Dermis blood vessel endothelial cell (primary cell): ENCODE data around the gene SCN1B. TPM values are rescaled to one million over a fixed set of nuclear protein-coding genes. Genes with fewer than 3 reads are reported as not detected.
A peak's percentile ranks its signal among the peaks of the same experiment; 100 is the strongest.
"Not testable (repeated sequence)": the region's sequence is repeated elsewhere in the genome, so short reads cannot be mapped to it uniquely, and the experiment has no call there.

Experiments used
- DNase-seq: peaks from one replicate; pipeline ENCODE4 v3.0.0; 2010
- total RNA-seq: library from RNA; depleted of rRNA; stranded (reverse); fragments of >200 nt; gene quantifications from 2 replicates; pipeline ENCODE4 v1.2.3, GENCODE V29; 2014

SCN1B gene
- 6.5 and 15.9 TPM in 2 replicates for total RNA-seq

DNA sequence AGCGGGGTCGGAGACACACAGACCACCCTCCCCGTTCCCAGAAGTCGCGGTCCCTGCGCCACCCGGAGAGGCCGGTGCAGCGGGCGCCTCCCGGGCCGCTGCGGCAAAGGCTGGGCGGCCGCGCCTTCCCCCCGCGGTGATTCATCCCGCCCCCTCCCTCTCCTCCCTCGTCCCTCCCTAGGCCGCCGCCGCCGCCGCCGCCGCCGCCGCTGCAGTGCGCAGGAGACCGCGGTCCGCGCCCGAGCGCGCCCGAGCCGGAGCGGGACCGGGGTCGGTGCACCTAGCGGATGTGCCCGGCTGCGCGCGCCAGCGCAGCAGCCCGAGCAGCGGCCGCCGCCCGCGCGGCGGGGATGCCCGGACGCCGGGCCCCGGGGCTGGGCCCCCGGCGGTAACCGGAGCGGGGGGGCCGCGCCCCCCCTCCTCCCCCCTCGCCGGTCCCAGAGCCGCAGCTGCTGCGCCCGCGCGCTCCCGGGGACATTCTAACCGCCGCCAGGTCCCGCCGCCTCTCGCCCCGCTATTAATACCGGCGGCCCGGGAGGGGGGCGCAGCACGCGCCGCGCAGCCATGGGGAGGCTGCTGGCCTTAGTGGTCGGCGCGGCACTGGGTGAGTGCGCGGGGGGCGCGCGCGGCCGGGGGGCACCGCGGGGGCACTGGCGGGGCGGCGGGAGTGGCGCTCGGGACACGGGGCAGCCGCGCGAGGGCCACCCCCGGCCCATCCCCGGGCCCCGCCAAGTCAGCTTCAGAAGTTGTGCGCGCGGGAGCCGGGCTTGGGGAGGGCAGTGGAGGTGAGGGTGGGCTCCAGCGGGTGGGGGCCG lies at the start of gene SCN1B:
Gene SCN1B (plus strand): TSS at position 214 of the 815 bp plus-strand sequence. CDS start 351 bp downstream, at position 565.
- DNase-seq, result peak; percentile 73

DNA sequence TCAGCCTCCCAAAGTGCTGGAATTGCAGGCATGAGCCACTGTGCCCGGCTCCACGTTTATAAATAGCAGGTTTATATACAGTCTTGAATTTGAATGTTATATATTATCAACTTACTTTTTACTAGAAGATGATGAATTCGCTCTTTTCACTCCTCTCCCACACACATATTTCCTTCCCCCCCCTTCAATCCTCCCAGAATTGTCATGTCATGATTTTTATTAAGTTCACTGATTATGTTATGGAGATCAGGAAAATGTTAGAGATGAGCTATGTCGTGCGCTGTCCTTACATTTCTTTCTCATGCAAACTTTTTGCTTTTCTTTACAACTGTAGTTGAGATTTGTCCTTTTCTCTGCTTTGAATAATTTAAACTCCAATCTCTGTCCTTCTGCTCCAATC lies 48.0 kb upstream of the SCN1B start:
- DNase-seq, result no peak

GRCh38 chr19:34983786-34984185 lies 46.5 kb upstream of the SCN1B start:
- DNase-seq, result no peak

GRCh38 chr19:34984287-34984686 lies 46.0 kb upstream of the SCN1B start:
- no peak for DNase-seq

DNA sequence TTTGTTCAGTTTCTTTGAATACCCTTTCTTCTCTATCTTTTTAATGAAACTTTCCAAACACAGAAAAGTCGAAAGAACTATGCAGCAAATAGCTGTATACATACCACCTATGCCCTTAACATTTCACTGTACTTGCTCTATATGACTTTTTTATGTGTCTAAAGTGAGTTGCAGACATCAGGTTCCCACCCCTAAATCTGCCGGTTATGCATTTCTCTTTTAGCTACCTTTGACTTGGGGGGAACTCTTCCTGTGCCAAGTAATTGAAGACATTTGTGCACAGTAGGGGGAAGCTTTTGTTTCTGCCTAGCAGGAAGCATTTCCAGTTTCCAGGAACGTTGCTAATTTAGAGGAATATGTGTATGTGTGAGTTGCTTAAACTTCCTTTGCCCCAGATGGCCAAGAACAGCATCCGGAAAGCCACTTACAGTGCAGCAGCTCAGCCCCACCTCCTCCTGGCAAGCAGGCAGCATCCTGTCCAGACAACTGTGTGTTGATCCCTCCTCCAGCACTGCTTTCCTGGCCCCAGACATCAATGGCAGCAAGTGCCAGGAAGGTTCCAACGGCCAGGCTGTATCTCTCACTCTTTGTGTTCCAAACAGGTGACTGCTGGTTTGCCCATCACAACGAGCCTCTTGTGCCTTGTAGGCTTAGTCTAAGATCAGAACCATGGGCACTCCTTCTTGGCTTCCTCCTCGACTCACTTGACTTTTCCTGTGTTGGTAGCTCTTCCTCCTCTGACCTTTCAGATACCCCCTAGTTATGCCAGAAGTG lies 44.8 kb upstream of the SCN1B start:
- peak; percentile 90 for DNase-seq

DNA sequence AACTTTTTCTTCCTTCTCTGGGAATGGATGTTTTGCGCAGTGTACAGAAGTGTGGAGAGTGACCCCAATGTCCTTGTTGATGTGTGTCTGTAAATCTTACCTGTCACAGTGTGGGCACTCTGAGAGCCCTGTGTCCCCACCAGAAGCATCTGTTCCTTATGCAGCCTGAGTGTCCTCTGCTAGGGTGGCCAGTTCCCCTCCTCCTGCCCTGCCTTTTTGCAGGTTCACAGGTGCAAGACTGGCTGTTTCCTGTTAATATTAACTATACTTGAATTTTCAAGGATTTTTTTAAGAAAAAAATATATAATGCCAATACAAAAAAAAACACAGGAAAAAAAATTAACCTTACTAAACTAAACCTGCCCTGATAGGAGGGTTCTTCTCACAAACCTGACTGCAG lies 42.2 kb upstream of the SCN1B start:
- no peak for DNase-seq

DNA sequence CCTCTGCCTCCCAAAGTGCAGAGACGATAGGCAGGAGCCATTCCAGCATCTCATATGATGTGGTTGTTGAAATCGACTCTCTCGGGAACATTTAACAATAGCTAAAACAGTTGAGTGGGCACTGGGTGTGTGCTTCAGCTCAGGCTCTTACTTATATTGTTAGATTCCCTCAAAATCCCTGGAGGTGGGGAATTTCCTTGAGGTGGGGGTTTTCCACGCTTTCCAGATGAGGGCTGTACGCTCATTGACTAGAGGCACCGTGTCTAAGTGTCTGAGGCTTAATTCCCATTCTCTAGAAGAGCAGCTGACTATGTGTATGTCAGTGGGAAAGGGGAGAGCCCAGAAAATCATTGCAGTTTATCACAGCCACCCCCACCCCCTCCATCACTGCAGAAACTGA lies 41.0 kb upstream of the SCN1B start:
- no peak for DNase-seq

- no peak for DNase-seq
Observed at GRCh38 chr19:34990578-34991192, 39.6 kb upstream of the SCN1B start.

DNA sequence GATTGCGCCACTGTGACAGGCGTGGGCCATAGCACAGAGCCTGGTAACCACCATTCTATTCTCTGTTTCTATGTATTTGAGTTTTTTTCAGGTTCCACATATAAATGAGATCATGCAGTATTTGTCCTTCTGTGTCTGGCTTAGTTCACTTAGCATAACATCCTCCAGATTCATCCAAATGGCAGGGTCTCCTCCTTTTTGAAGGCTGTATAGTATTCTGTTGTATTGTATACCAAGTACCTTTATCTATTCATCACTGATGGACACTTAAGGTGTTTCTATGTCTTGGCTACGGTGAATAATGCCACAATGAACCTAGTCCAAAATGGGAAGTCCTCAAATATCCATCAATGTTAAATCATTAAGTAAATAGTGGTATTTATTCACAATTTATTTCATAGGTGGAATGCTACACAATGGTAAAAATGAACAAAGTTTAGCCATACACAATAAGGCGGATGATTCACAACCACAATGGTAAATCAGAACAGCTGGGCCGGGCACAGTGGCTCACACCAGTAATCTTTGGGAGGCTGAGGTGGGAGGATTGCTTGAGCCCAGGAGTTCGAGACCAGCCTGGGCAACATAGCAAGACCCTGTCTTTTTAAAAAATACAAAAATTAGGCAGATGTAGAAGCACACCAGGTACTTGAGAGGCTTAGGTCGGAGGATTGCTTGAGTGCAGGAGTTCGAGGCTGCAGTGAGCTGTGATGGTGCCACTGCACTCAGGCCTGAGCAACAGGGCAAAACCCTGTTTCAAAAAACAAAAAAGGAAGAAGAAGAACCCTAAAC lies 38.5 kb upstream of the SCN1B start:
- DNase-seq, result no peak

- DNase-seq, result not testable (repeated sequence)
Observed at GRCh38 chr19:34992582-34992981, 37.7 kb upstream of the SCN1B start.

- DNase-seq, result no peak
Observed at GRCh38 chr19:34994286-34994642, 36.0 kb upstream of the SCN1B start.

GRCh38 chr19:34994643-34995541 lies 35.4 kb upstream of the SCN1B start:
- peak; percentile 71 for DNase-seq

DNA sequence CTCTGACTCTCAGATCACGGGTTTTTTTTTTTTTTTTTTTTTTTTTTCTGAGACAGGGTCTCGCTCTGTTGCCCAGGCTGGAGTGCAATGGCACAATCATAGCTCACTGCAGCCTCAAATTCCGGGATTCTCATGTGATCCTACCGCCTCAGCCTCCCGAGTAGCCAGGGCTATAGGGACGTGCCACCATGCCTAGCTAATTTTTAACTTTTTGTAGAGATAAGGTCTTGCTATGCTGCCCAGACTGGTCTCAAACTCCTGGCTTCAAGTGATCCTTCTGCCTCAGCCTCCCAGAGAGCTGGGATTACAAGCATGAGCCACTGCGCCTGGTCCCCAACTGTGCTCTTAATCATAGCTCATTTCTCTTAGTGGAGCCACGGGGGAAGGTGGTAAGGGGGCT lies 34.7 kb upstream of the SCN1B start:
- DNase-seq, result no peak

- peak; percentile 50 for DNase-seq
Observed at GRCh38 chr19:34997071-34997617, 33.1 kb upstream of the SCN1B start.

GRCh38 chr19:34998224-34998623 lies 32.0 kb upstream of the SCN1B start:
- not testable (repeated sequence) for DNase-seq

GRCh38 chr19:34998777-34999497 lies 31.3 kb upstream of the SCN1B start:
- no peak for DNase-seq

DNA sequence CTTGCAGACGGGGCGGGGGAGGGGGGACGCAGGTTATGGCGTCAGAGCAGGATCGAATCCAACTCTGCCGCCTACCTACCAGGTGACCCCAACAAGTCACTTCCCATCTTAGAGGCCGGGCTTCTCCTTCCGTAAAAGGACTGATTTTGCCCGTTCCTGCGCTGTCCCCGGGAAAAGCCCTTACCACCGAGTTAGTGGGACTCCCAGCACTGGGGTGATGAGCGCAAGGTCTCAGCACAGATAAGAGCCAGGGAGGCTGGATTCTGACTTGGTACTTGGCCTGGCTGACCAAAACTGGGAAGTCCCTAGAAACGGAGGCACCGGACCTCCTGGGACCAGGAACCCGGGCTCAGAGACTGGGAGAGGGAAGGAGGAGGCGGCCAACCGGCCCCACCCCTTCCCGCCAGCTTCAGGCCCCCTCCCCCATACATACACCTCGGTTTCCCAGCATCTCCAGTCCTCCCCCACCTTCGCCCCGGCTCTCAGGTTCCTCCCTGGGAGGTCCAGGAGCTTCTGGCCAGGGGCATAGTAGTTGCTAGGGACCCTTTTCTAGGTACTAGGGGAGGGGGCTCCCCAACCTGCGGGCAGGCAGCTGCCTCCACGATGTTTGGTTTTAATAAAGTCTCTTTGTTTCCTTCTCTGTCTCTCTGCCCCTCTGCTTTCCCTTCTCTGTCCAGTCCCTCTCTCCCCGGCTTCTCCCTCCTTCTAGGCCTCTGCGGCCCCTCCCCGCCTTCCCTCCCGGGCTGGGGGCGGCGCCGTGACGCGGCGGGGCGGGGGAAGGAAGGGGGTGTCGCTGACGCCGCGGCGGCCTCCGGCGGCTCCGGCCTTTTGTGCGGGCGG lies 30.6 kb upstream of the SCN1B start, which contains the start of gene GRAMD1A:
Gene GRAMD1A (plus strand): TSS at position 826 of the 840 bp plus-strand sequence. CDS start 156 bp downstream, outside the sequence.
- DNase-seq, result peak; percentile 87

DNA sequence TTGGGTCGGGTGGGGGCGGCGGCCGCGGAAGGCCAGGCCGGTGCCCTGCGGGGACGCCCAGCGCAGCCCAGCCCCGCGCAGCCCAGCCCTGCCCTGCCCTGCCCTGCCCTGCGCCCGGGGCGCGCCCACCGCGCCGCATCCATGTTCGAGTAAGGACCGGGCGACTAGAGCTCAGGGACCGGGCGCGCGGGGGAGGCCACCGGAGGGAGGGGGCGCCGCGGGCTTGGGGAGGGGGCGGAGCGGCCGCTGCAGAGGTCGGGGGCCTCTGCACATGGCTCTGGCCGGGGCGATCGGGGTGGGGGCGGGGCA lies 30.0 kb upstream of the SCN1B start:
- no peak for DNase-seq

DNA sequence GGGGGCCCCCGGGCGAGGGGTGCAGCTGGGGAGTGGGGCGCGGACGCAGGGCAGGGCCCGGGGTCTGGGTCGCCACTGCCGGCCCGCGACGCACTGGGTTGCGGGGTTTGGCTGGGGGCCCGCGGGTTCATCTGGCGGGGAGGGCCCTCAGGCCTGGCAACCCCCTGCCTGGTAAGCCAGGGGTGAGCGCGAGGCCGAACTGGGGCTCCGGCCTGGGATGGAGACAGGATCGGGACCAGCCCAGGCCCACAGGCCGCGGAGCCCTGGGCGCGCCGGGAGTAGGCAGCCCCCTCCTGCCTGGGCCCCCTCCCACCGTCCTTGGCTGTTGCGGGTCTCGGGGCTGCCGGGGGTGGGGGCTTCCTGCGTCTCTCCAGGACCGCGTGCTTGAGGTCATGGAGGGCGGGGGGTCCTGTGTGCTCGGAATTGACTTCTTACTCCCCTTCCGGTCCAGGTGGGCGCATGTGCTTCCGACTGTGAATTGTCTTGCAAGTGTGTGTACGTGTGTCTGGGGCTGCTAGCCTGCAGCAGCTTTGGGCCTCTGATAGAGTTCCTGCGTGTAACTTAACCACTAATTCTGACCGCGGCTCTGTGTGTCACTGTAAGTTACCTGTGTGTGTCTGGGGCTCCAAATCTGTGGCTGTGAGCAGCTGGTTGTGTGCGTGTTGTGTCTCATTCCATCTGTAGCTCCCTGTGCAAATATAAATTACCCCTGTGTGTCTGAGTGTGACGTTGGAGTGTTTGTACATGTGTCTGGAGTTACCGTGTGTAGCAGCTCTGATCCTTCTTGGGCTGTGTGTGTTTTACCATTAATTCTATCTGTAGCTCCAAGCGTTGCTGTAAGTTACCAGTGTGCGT lies 29.4 kb upstream of the SCN1B start:
- peak; percentile 56 for DNase-seq
